ENCODE data around the gene CTRB1.
"Not testable (repeated sequence)": the region's sequence is repeated elsewhere in the genome, so short reads cannot be mapped to it uniquely, and the experiment has no call there.

The CTRB1 gene

GRCh38 chr16:75203667-75204409 lies 14.9 kb upstream of the CTRB1 start:
- no peak for DNase-seq (ENCODE audit: low read depth in 2 of 2, low spot score in 1 of 2)

- no peak for DNase-seq (ENCODE audit: low read depth in 2 of 2, low spot score in 1 of 2)
Measured at GRCh38 chr16:75204410-75204758, 14.4 kb upstream of the CTRB1 start.

DNA sequence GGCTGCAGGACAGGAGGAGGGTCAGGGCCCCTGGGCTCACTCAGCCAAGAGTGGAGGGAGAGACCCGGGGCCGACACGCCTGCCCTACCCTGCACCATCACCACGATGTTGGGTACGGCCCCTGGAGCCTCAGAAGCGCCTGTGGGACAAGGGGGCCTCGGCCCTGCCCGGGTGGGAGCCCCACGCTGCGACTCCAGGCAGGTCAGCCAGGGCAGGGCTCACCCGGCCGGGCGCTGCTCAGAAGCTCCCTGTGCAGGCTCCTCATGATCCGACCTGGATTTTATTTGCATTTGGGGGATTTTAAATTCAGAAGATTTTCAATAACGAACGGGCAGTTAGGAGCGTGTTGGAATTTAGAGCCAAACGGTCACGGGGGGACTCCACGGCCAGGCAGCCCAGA lies 13.9 kb upstream of the CTRB1 start:
- DNase-seq (ENCODE audit: low read depth in 2 of 2, low spot score in 1 of 2), result not testable (repeated sequence)

- not testable (repeated sequence) for DNase-seq (ENCODE audit: low read depth in 2 of 2, low spot score in 1 of 2)
Measured at GRCh38 chr16:75205438-75205837, 13.3 kb upstream of the CTRB1 start.

GRCh38 chr16:75205961-75206748 lies 12.6 kb upstream of the CTRB1 start:
- not testable (repeated sequence) for DNase-seq (ENCODE audit: low read depth in 2 of 2, low spot score in 1 of 2)

GRCh38 chr16:75206749-75207451 lies 11.9 kb upstream of the CTRB1 start, which contains the start of gene CTRB2:
Gene CTRB2 (minus strand): TSS chr16:75207161. CDS start chr16:75207141, 20 bp downstream.
- no peak for DNase-seq (ENCODE audit: low read depth in 2 of 2, low spot score in 1 of 2)

DNA sequence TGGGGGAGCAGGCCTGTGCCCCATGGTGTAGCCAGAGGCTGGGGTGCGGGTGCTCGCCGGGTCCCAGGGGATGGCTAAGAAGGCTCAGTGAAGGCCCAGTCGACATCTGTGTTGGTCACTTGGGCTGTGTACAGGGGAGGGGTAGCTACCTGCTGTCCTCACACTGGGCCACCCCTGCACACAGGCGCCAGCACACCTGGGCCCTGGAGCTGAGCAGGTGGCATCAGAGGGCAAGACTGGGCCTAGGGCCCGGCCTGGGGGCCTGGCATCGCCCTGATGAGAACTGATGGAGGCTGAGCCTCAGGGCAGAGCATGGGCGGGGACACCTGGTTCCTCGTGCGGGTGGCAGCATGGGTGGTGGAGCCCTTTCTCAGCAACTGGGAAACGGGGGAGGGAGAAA lies 11.0 kb upstream of the CTRB1 start:
- no peak for DNase-seq (ENCODE audit: low read depth in 2 of 2, low spot score in 1 of 2)

- DNase-seq (ENCODE audit: low read depth in 2 of 2, low spot score in 1 of 2), result no peak
Measured at GRCh38 chr16:75208242-75208825, 10.5 kb upstream of the CTRB1 start.

GRCh38 chr16:75208861-75209505 lies 9.8 kb upstream of the CTRB1 start:
- no peak for DNase-seq (ENCODE audit: low read depth in 2 of 2, low spot score in 1 of 2)

DNA sequence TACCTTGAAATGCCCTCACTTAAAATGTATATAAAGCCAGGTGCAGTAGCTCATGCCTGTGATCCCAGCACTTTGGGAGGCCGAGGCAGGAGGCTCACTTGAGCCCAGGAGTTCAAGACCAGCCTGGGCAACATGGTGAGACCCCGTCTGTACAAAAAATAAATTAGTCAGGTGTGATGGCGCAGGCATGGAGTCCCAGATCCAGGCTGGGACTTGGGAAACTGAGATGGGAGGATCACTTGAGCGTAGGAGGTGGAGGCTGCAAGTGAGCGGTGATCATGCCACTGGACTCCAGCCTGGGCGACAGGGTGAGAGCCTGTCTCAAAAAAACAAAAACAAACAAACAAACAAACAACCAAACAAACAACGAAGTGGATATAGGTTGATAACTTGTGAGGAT lies 9.3 kb upstream of the CTRB1 start:
- DNase-seq (ENCODE audit: low read depth in 2 of 2, low spot score in 1 of 2), result not testable (repeated sequence)

DNA sequence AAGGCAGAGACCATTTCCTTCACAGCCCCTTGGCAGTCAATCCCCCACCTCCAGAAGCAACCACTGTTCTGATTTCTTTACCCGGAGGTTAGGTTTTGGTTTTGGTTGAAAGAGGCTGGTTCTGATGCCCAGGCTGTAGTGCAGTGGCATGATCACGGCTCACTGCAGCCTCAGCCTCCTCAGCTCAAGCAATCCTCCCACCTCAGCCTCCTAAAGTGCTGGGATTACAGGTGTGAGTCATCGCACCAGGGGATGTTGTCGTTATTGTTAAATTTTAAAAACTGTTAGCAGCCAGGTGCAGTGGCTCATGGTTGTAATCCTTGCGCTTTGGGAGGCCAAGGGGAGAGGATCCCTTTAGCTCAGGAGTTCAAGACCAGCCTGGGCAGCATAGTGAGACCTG lies 8.8 kb upstream of the CTRB1 start:
- no peak for DNase-seq (ENCODE audit: low read depth in 2 of 2, low spot score in 1 of 2)

- not testable (repeated sequence) for DNase-seq (ENCODE audit: low read depth in 2 of 2, low spot score in 1 of 2)
Measured at GRCh38 chr16:75211286-75211685, 7.5 kb upstream of the CTRB1 start.

DNA sequence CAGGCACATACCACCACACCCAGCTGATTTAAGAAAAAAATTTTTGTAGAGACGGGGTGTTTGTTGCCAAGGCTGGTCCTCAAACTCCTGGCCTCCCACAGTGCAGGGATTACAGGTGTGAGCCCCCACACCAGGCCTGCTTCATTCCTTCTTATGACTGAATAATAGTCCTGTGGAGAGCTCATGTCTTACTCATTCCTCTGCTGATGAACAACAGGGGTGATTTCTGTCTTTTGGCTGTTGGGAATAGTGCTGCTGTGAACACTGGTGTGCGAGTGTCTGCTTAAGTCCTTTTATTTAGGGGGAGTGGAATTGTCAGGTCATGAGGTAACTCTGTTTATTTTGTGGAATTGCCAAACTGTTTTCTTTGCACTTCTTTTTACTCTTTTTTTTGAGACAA lies 2.7 kb upstream of the CTRB1 start:
- no peak for DNase-seq (ENCODE audit: low read depth in 2 of 2, low spot score in 1 of 2)

DNA sequence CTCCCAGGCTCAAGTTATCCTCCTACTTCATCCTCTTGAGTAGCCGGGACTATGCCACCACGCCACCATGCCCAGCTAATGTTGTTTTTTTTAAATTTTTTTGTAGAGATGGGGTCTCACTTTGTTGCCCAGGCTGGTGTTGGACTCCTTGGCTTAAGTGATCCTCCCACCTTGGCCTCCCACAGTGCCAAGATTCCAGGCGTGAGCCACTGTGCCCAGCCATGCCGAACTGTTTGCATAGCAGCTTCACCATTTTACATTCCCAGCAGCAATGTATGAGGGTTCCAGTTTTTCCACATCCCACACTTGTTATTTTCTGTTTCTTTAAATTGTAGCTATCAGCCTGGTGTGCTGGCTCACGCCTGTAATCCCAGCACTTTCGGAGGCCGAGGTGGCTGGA lies 2.2 kb upstream of the CTRB1 start:
- DNase-seq (ENCODE audit: low read depth in 2 of 2, low spot score in 1 of 2), result no peak

- no peak for DNase-seq (ENCODE audit: low read depth in 2 of 2, low spot score in 1 of 2)
Measured at GRCh38 chr16:75217389-75217851, 1.4 kb upstream of the CTRB1 start.

DNA sequence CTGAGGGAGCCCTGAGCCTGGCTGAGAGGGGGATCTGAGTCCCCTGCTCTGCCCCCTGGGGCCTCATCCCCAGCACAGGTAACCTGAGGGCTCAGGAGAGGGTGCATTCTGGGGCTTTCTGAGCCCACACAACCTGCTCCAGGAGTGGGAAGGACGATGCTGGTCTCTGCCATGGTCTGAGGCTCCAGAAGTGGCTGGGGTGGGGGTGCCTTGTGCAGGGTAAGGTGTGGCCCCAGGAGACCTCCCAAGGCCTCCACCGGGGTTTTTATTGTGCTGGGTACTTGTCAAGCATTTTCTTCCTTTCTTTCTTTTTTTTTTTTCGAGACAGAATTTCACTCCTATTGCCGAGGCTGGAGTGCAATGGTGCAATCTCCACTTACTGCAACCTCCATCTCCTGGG lies 300 bp downstream of the CTRB1 start:
- no peak for DNase-seq (ENCODE audit: low read depth in 2 of 2, low spot score in 1 of 2)

- DNase-seq (ENCODE audit: low read depth in 2 of 2, low spot score in 1 of 2), result no peak
Measured at GRCh38 chr16:75219838-75220237, 1.1 kb downstream of the CTRB1 start.

GRCh38 chr16:75222271-75222783 lies 3.5 kb downstream of the CTRB1 start:
- no peak for DNase-seq (ENCODE audit: low read depth in 2 of 2, low spot score in 1 of 2)

GRCh38 chr16:75223129-75223528 lies 4.3 kb downstream of the CTRB1 start:
- DNase-seq (ENCODE audit: low read depth in 2 of 2, low spot score in 1 of 2), result not testable (repeated sequence)

GRCh38 chr16:75224306-75225082 lies 5.7 kb downstream of the CTRB1 start:
- no peak for DNase-seq (ENCODE audit: low read depth in 2 of 2, low spot score in 1 of 2)

Measured in stimulated activated CD8-positive, alpha-beta memory T cell treated with anti-CD3 and anti-CD28 coated beads, Interleukin-4, amount 100 ng/mL, for 4 hours (primary cell).